NCI-H2171 (cell line): Measurements from ENCODE around the gene NTNG1.
"Not testable (repeated sequence)": the region's sequence is repeated elsewhere in the genome, so short reads cannot be mapped to it uniquely, and the experiment has no call there.

ENCODE experiments used
- DNase-seq: peaks from one replicate; lab custom pipeline; 2025; lab: John Stamatoyannopoulos, UW

Gene NTNG1

DNA sequence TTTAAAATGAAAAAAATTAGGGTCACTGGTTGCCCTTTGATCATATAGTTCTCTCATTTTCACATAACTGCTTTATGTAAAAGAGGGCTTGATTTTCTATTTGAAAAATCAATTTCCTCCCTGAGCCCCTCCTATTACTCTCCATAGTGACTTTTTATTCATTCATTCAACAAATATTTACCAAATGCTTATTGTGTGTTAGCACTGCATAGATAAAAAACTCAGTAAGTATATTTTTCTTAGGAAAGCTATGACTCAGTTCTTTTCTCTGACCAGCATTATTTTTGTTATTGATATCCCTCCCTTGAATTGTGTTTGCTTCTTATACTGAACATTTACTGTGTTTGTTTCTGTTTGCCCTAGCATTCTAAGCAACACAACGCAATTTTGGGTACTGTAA is 59.8 kb downstream of the NTNG1 start:
- DNase-seq, result no peak

DNA sequence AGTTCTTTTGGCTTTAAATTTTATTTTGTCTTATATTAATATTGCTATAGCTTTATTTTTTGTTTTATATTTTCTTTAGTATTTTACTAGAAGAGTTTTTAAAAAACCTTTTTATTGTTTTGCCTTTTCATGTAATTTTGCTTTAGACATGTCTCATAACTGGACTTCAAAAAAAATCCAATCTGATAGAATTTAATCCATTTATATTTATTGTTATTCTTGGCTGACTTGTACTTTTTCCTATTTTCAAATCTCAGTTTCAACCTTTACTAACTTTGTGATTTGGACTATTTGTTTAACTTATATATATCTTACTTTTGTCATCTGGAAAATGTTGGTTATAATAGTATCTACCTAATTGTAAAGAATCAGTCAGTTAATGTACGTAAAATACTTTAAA is 61.2 kb downstream of the NTNG1 start:
- no peak for DNase-seq

DNA sequence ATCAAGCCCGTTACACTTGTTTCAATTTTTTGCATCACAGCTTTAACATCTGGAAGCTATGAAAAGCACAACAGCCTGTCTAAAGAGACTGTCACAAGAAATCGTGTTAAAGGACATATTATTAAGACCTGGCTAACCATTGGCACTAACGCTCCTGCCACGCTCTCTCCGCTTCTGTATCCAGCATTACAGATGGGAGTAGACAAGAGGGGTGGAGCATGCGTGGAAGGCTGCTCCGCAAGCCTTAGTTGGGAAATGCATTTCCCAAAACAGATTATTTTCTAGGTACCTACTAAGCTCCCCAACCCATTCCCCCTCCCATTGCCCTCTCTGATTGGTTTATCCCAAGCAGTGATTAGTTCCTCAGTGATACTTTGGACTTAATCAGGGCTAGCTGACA is 72.4 kb downstream of the NTNG1 start:
- DNase-seq, result no peak

DNA sequence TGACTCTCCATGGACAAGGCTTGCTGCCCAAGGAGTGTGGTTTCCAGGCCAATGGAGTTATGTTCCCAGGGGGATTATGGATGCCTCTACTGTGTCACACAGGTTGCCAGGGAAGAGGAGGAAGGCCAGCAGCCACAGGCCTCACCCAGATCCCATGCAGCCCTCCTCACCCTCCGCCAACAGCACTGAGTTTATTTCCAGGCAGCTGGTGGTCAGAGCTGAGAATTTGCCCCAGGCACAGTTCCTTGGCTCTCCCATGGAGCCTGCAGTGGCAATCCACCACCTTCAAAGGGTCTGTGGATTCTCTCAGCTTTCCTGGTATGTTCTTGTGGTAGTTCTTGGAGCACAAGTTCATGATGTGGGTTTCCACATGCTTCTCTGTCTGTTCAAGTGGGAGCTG is 79.2 kb downstream of the NTNG1 start:
- DNase-seq, result no peak

DNA sequence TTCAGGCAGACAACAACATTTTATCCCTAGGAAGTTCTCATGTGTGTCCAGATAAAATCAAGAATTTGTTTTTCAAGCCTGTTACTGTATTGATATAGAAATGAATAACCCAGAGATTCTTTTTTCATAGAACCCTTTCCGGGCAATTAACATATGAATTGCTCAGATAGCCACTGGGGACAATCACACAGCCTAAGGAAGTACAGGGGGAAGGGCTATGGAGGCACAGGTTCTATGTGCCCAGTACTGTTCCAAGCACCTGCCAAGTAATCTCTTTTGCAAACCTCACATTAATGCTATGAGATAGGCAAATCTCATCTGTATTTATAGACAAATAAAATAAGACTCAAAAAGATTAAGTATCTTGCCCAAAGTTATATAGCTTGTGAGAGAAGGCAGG is 84.9 kb downstream of the NTNG1 start:
- DNase-seq, result no peak

DNA sequence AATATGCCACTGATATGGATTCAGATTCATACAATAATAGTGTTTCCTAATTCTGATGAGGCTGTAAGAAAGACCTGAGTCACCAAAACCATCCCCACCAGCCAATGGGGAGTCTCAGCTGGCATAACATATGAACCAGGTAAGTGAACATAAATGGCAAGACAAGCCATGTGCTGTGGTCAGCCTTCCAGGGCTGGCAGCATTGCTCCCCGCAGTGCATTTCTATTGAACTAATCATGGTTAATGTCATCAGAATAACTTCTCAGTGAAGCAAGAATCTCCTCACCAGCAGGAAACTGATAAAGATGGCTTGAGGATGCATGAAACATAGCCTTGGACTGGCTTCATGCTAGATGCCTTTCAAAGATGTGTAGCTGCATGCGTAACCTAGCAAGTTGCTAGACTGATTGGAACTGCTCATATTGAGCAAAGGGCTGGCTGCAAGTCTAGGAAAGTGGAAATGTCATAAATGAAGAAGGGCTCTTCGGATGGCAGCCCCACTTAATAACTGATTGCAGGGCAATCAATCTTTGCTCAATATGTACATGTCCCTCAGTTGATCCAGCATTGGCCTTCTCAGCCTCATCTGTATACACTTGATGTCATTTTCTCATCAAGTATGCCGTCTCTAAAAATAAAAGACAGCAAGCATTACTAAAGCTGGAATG is 88.0 kb downstream of the NTNG1 start:
- no peak for DNase-seq

DNA sequence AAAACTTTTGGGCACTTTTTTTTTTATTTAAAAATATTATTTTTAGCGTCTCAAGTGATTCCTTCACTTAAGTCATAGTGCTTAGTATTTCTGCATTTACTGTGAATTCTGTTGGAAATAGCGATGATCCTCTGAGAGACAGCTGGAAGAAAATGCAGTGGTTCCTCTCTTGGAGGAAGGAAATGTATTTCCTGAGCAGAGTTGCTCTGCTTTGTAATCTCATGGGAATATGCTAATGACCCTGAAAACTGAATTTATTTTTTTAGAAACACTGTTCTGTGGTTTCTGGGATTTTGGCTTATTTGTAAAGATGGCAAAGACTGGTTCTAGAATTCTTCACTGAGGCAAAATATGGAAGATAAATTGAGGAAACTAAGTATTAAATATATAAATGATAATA is 88.9 kb downstream of the NTNG1 start:
- DNase-seq, result no peak

DNA sequence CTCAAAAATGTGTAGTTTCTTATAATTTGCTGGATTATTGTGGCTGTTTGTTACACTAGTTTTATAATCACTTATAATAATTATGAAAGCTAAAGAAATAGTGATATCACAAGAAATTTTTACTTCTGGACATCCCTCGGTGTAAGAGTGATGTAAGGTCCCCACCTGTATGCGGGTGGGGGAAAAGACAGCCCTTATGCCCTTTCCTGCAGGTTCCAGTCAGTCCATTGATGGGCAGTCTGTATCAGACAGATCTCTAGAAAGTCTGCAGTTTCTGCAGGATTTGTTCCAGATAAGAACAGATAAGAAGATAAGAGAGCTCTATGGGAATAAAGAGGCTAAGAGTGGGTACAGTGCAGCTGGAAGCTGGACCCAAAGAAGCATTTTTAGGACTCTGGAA is 89.3 kb downstream of the NTNG1 start:
- DNase-seq, result no peak

DNA sequence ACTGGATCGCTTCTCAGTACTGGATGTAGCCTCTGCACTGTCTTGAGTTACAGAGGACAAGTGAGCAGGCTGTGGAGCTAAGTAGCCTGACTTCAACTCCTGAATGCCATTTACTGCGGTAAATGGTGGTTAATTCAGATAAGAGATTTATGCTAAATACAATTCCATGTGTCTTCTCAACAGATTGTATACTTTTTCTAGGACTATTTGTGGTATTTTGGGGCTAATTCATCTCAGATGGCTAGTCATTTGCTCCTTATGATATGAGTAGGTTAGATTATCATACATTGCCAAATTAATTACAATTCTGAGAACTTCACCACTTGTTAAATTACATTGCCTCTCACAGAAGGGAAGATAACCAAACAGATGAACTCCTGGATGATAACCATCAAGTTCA is 90.5 kb downstream of the NTNG1 start:
- DNase-seq, result no peak

DNA sequence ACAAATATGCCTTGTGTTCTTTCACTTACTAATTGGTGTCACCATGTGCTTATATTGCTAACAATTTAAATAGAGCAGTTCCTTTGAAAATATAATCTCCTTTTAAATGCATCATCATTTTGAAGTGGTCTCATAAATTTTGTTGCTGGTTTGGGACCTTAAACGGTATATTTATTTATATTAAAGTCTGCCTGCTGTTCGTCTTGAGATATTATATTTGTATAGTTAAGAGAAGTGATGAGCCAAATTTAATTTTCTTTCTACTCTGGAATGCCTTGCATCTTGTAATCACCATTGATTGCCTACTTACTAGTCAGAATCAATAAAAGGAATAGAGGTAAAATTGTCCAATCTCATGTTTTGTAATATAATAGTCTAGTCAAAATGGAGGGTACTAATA is 91.6 kb downstream of the NTNG1 start:
- DNase-seq, result no peak

DNA sequence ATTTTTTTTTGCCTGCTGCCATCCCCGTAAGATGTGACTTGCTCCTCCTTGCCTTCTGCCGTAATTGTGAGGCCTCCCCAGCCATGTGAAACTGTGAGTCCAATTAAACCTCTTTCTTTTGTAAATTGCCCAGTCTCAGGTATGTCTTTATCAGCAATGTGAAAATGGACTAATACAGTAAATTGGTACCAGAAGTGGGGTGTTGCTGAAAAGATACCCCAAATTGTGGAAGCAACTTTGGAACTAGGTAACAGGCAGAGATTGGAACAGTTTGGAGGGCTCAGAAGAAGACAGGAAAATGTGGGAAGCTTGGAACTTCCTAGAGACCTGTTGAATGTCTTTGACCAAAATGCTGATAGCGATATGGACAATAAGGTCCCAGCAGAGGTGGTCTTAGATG is 95.9 kb downstream of the NTNG1 start:
- not testable (repeated sequence) for DNase-seq

DNA sequence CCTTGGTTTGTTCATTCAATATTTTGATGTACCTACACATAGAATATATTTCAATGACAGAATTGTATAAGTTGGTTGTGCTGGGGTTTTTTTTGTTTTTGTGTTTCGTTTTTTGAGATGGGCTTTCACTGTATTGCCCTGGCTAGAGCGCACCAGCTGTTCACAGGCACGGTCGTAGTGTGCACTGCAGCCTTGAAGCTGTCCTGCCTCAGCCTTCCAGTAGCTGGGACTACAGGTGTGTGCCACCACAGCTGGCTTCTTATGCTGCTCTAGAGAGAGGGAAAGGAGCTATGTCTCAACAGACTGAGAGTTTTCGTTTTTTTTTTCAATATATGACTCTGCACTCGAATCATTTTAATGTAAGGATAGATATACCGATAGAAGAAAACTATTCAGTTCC is 102.6 kb downstream of the NTNG1 start:
- no peak for DNase-seq

DNA sequence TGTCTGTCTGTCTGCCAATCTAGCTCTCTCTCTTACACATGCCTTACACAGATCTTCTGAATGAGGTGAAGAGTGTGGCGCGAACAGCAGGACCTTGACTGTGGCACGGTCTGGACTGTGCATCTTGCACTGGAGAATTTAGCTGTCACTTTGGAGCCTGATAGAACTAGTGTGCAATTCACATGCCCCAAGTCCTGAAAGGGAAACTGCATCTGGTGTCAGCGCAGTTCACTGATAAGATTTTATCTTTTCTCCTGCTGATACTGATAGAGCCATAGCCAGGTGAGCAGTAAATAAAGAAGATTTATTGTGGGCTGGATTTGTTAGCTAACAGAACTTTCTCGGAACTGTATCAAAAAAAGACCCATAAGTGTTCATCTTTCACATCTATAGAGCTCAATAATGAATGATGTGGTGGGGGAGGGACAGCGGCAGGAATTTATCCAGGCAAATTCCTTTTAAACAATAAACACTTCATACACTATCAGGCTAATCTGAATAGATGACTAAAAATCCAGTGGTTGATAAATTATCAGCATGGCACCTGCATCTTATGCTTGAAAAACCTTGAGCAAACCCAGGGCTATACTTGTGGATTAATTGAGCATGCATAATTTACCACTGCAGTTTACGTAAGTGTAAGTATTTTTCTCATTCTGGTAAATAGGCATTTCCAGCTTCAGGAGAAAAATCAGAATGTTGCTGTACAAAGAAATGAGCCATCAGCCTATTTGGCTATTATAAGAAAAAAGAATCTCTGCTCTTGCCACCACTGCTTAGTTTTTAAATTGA is 104.1 kb downstream of the NTNG1 start:
- DNase-seq, result peak; percentile 27

DNA sequence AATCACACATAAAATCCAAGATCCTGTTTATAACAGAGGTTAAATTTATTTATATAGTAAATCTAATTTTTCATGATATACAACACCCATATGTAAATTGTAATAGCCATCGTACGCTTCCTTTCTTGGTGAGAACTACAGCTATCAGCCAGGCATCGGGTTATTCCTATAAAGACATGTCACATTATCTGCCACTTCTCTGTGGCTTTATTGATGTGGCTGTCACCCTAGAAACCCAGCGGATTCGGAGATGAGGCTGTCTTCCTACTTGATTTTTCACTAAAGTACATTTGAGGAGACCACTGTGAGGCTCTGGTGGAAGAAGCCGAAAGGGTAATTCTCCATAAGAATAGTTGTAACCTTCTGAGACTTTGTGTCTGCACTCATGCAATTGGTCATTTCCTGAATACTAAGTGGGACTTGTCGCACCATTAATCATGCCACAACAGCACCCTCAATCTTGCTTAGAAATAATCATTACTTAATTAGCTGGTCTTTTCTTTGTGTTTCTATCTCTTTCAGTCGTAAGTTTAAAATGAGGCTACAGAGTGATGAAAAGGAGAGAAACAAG is 106.0 kb downstream of the NTNG1 start:
- no peak for DNase-seq

DNA sequence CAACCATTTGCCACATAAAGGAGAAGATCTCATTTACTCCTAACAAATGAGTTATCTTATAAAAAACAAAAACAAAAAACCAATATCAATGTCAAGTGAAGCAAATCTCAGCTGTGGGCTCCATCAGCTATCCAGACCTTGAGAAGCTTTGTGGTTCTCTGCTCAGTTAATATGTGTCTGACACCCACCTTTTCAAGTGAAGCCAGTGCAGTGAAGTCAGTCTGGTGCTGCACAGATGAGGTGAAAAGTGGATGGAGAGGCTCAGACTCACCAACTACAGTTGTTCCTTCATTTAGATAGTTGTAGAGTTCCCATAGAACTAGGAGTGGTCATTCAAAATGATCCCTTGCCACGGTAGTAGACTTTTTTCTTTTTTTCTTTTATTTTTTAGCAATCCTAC is 106.8 kb downstream of the NTNG1 start:
- DNase-seq, result no peak

DNA sequence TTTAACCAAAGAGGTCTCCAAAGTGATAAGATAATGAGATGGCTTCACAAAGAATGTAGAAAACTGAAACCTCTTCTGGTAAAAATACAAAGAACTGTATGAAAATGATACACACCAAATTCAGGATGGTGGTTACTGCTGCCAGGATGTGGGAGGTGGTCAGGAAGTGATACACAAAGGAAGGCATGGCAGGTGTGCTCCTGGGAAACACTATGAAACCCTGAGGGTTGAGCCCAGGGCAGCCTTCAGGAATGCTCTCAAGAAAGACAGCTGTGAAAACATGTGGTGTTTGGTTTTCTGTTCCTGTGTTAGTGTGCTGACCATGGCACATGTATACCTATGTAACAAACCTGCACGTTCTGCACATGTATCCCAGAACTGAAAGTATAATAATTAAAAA is 109.3 kb downstream of the NTNG1 start:
- DNase-seq, result no peak

DNA sequence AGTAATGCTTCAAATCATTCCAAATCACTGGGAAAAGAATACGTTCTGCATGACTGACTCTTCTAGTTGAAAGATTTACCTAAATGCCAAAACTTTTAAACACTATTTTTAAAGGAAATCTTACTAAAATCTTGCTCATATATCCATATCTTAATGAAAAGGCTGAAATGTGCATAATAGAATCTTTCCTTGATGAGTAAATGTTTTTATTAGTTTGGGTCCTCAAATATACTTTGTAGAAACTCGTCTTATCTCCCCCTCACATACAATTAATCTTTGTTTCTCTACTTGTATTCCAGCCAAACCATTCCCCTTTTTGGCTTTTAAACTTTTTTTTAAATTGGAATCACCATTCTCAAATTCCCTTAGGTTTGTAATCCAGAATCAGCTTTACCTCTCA is 110.2 kb downstream of the NTNG1 start:
- DNase-seq, result no peak

DNA sequence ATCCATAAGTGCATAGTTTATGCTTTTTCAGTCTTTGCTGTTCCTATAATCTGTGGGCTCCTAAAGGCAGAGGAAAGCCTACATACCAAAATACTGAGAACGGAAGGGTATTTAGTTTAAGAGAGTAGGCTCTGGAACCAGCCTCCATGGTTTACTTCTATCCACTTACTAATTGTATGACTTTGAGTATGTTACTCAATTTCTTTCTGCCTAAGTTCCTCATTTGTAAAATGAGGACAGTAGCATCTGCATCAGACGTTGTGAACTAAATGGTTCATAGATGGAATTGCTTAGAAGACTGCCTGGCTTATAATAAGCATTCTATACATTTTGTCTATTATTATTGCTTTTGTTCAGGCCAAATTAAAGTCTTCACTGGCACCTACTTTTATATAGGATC is 111.0 kb downstream of the NTNG1 start:
- DNase-seq, result no peak

DNA sequence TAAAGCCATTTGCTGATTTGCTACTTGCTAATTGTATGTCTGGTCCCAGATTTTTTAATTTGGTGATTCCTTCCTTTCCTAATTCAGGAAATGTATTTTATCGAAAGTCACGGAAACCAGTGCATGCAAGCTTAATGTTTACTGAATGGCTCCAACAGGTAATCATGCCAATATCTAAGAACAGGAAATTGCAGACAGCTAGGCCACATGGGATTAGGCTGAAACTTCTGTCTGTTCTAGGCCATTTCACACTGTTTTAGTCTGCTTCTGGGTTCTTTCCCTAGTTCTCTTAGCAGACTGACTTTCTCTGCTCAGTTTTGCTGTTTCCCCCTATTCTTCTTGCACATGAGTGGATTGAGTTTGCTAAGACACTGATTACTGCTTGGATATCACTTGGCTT is 111.4 kb downstream of the NTNG1 start:
- no peak for DNase-seq

DNA sequence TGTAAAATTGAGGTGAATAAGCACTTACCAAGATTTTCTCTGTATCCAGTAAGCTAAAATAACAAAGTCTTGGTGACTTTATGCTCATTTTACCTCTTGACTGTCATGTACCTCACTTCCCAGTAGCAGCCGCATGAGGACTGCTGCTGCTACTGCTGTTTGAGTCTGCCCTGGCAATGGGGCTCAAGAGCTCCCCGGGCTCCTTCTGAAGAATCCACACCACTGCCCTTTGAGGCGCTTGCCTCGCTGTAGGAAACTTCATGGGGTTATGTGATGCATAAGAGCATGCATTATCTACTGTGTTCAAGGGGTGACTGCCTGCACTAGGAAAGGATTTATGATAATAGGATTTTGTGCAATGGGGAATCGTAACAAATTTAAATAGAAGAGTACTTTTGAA is 113.5 kb downstream of the NTNG1 start:
- no peak for DNase-seq

DNA sequence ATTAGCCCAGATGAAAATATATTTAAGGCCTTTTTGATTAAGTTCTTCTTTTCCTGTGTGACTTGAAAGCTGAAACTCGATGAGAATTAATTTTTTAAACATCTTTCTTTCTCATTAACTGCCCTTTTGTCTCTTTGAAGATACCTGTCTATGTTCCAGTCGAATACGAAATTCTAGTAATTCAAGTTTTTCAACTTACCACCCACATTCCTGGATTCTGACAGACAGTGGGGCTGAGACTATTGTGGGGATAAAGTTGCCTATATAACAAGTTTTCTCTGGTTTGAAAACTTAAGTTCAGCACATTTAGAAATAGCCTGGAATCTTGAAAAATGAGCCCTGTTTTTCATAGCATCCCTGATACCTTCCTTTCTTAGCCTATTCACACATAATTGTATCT is 114.6 kb downstream of the NTNG1 start:
- no peak for DNase-seq

DNA sequence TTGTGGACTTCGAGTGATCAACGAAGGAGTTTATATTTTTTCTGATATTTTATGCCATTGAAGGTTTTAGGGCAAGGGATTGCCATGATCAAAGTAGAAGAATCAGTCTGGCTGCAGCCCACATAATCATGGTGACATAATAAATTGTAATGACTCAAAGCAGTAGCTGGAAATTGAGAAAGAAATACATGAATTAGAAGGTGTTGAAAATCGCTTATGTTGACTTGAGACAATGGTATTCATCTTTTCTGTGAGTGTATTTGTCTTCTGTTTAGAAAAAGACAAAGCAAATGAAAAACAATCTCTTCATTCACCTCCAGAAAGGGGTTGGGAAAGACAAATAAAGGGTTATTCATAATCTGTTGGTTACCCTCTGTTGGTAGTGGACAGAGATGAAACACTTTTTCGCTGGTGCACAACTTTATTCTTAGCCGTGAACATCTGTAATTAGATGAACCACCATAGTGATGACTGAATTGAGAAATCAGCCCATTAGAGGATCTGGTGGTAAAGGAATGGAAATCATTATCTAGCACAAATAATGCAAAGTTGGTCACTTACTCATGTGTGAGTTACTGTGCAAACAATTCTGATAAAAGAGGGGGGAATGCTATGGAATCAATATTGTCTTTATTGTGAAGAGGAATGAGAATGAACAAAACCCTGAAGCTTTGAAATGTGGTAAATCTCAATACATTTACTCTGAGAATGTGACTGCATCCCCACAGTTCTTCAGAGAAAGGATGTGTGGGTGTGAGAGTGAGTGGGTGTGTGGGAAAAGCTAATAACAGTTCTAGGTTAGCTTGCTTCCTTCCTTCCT is 121.8 kb downstream of the NTNG1 start:
- no peak for DNase-seq
